GM23338 (cell line): ENCODE results near the gene ACCSL. TPM values are rescaled to one million over a fixed set of nuclear protein-coding genes. Genes with fewer than 3 reads are reported as not detected.

Experiments
- ATAC-seq: fragments of 200-7000 bp; cut with Tn5 transposase; 3 replicates; pipeline ENCODE4 v1.9.1; 2020
- DNase-seq: peaks from one replicate; pipeline ENCODE4 v3.0.0-alpha.2; 2015; ENCODE audit warnings: low spot score
- H2AFZ ChIP-seq: fragments of 200-600 bp; sonication (generic); 2 replicates; pipeline ENCODE4 v1.8.0; 2016; ENCODE audit warnings: antibody characterized with exemption, mild to moderate bottlenecking, moderate library complexity
- H3F3A ChIP-seq: fragments of 200-600 bp; sonication (generic); replicated peaks from 2 replicates; pipeline ENCODE4 v1.8.0; 2017; ENCODE audit warnings: antibody characterized with exemption, mixed run types, low read depth
- H3K27ac ChIP-seq: fragments of 200-600 bp; sonication (generic); 2 replicates; pipeline ENCODE4 v1.6.1; 2016; ENCODE audit warnings: low read depth
- H3K27me3 ChIP-seq: fragments of 200-600 bp; sonication (generic); 2 replicates; pipeline ENCODE4 v1.8.0; 2016; ENCODE audit warnings: mild to moderate bottlenecking, mixed run types, moderate library complexity; ENCODE audit not compliant: insufficient read depth
- H3K36me3 ChIP-seq: fragments of 200-600 bp; sonication (generic); 2 replicates; pipeline ENCODE4 v1.8.0; 2016; ENCODE audit warnings: mild to moderate bottlenecking; ENCODE audit not compliant: insufficient read depth
- H3K4me1 ChIP-seq: fragments of 200-600 bp; sonication (generic); 2 replicates; pipeline ENCODE4 v1.8.0; 2016; ENCODE audit warnings: mild to moderate bottlenecking, moderate library complexity; ENCODE audit not compliant: insufficient read depth
- H3K4me2 ChIP-seq: fragments of 200-600 bp; sonication (generic); 2 replicates; pipeline ENCODE4 v1.7.1; 2017; ENCODE audit warnings: mixed run types
- H3K4me3 ChIP-seq: fragments of 200-600 bp; sonication (generic); 2 replicates; pipeline ENCODE4 v1.6.1; 2016; ENCODE audit warnings: mixed run types
- H3K79me2 ChIP-seq: fragments of 200-600 bp; sonication (generic); replicated peaks from 2 replicates; pipeline ENCODE4 v1.8.0; 2017; ENCODE audit warnings: mild to moderate bottlenecking; ENCODE audit not compliant: insufficient read depth
- H3K9me2 ChIP-seq: fragments of 200-600 bp; sonication (generic); 2 replicates; pipeline ENCODE4 v1.8.0; 2017; ENCODE audit not compliant: insufficient read depth
- H4K20me1 ChIP-seq: fragments of 200-600 bp; sonication (generic); replicated peaks from 2 replicates; pipeline ENCODE4 v1.8.0; 2017; ENCODE audit warnings: mild to moderate bottlenecking; ENCODE audit not compliant: insufficient read depth
- H3K27ac Mint-ChIP-seq: 2 replicates; pipeline ENCODE4 v1.8.0; 2020; ENCODE audit warnings: inconsistent platforms, mild to moderate bottlenecking, moderate library complexity, mixed read lengths
- H3K27me3 Mint-ChIP-seq: 3 replicates; pipeline ENCODE4 v1.8.0; 2022; ENCODE audit warnings: low read depth, mild to moderate bottlenecking, moderate library complexity, mixed read lengths, inconsistent platforms; ENCODE audit not compliant: insufficient read depth, poor library complexity
- H3K36me3 Mint-ChIP-seq: 3 replicates; pipeline ENCODE4 v1.8.0; 2021; ENCODE audit warnings: low read depth, mild to moderate bottlenecking, inconsistent platforms, moderate library complexity, mixed read lengths
- H3K4me1 Mint-ChIP-seq: 3 replicates; pipeline ENCODE4 v1.8.0; 2020; ENCODE audit warnings: mild to moderate bottlenecking, inconsistent platforms, mixed read lengths
- H3K4me3 Mint-ChIP-seq: 3 replicates; pipeline ENCODE4 v1.8.0; 2021; ENCODE audit warnings: moderate library complexity, mild to moderate bottlenecking, inconsistent platforms, mixed read lengths
- H3K9me3 Mint-ChIP-seq: 3 replicates; pipeline ENCODE4 v1.8.0; 2020; ENCODE audit warnings: moderate library complexity, mild to moderate bottlenecking, inconsistent platforms, mixed read lengths
- CREB1 ChIP-seq: fragments of 250-450 bp; sonication (Bioruptor Pico); IDR thresholded peaks from 2 replicates; pipeline ENCODE4 v1.5.0; 2020; ENCODE audit warnings: low read depth, mild to moderate bottlenecking, moderate library complexity
- EZH2 ChIP-seq: fragments of 200-600 bp; sonication (generic); IDR thresholded peaks from one replicate; pipeline ENCODE4 v1.8.0; 2017; ENCODE audit warnings: antibody characterized with exemption, mild to moderate bottlenecking, low read depth; ENCODE audit not compliant: unreplicated experiment
- EZH2phosphoT487 ChIP-seq: fragments of 200-600 bp; sonication (generic); IDR thresholded peaks from one replicate; pipeline ENCODE4 v1.8.1; 2018; ENCODE audit warnings: antibody characterized with exemption; ENCODE audit not compliant: unreplicated experiment
- JUNB ChIP-seq: IDR thresholded peaks from one replicate; pipeline ENCODE4 v1.6.1; 2016; ENCODE audit warnings: antibody characterized with exemption; ENCODE audit not compliant: unreplicated experiment
- NANOG ChIP-seq: IDR thresholded peaks from 2 replicates; pipeline ENCODE4 v1.6.1; 2016; ENCODE audit warnings: antibody characterized with exemption, borderline replicate concordance
- POLR2AphosphoS5 ChIP-seq: IDR thresholded peaks from 2 replicates; pipeline ENCODE4 v1.6.1; 2016; ENCODE audit warnings: antibody characterized with exemption, low read depth
- REST ChIP-seq: IDR thresholded peaks from one replicate; pipeline ENCODE4 v1.6.1; 2018; ENCODE audit warnings: antibody characterized with exemption; ENCODE audit not compliant: unreplicated experiment
- STAT1 ChIP-seq: IDR thresholded peaks from one replicate; pipeline ENCODE4 v1.6.1; 2016; ENCODE audit warnings: antibody characterized with exemption; ENCODE audit not compliant: unreplicated experiment
- ZNF114 ChIP-seq: fragments of 250-450 bp; sonication (Bioruptor Pico); IDR thresholded peaks from 2 replicates; pipeline ENCODE4 v1.5.0; 2020; ENCODE audit warnings: mild to moderate bottlenecking, moderate library complexity
- ZNF331 ChIP-seq: fragments of 250-450 bp; sonication (Bioruptor Pico); IDR thresholded peaks from 2 replicates; pipeline ENCODE4 v1.5.0; 2020; ENCODE audit warnings: low read depth, mild to moderate bottlenecking, moderate library complexity
- polyA plus RNA-seq: library from polyadenylated mRNA; unstranded; fragments of >200 nt; fragmentation: Nextera tagmentation; extraction: Ambion mirVana; gene quantifications from 2 replicates; pipeline ENCODE4 v1.2.1, GENCODE V29; 2016
- total RNA-seq: library from RNA; depleted of rRNA; stranded (reverse); fragments of >200 nt; shearing (Covaris generic); gene quantifications from 2 replicates; pipeline ENCODE4 v1.2.3, GENCODE V29; 2014
- TF ChIP-seq, protein P1 (sequence below): IDR thresholded peaks from 2 replicates; pipeline ENCODE4 v1.6.1; 2016; ENCODE audit warnings: antibody characterized with exemption
- TF ChIP-seq, protein P2 (sequence below): fragments of 250-450 bp; sonication (Bioruptor Pico); IDR thresholded peaks from 2 replicates; pipeline ENCODE4 v1.5.0; 2020; ENCODE audit warnings: mild to moderate bottlenecking, moderate library complexity
- TF ChIP-seq, protein P3 (sequence below), 2 experiments: fragments of 200-600 bp in 1 of 2; sonication (generic) in 1 of 2; conservative IDR thresholded peaks; 2 replicates each; pipeline versions ENCODE4 v1.5.1 to v1.6.1; 2016 to 2017; ENCODE audit warnings: antibody characterized with exemption in 2 of 2, low read depth in 2 of 2, mild to moderate bottlenecking in 2 of 2, moderate library complexity in 1 of 2

Gene ACCSL
- total and polyA plus RNA-seq, 2 experiments from 2014 or later, result not detected

- H3K4me3 Mint-ChIP-seq, result no peak overlapping the region
These were observed 14.3 kb upstream of the ACCSL start for GRCh38 chr11:44033411-44033850.

More at GRCh38 chr11:44033411-44033850, 14.3 kb upstream of the ACCSL start:
- Histone ChIP-seq H4K20me1 (no peaks in the 10 kb centered on the region), H3K27ac (no peak overlapping the region), H2AFZ (no peak overlapping the region), H3K36me3 (no peaks in the 10 kb centered on the region), H3K27me3 (no peaks in the 10 kb centered on the region), H3K4me3 (no peak overlapping the region), H3K9me2 (no peaks in the 10 kb centered on the region), H3K79me2 (no peaks in the 10 kb centered on the region), H3K4me2 (no peak overlapping the region), H3K4me1 (peaks cover 15% of the 10 kb centered on the region), H3F3A (no peaks in the 10 kb centered on the region)
- ATAC-seq (no peak), DNase-seq (no peak)
- Mint-ChIP-seq H3K4me1 (peaks cover 17% of the 10 kb centered on the region), H3K36me3 (no peaks in the 10 kb centered on the region; the same call in 2 of the 3 replicates), H3K9me3 (no peaks in the 10 kb centered on the region), H3K27ac (no peak overlapping the region), H3K27me3 (peaks cover 10% of the 10 kb centered on the region)
- TF ChIP-seq, protein P1, sequence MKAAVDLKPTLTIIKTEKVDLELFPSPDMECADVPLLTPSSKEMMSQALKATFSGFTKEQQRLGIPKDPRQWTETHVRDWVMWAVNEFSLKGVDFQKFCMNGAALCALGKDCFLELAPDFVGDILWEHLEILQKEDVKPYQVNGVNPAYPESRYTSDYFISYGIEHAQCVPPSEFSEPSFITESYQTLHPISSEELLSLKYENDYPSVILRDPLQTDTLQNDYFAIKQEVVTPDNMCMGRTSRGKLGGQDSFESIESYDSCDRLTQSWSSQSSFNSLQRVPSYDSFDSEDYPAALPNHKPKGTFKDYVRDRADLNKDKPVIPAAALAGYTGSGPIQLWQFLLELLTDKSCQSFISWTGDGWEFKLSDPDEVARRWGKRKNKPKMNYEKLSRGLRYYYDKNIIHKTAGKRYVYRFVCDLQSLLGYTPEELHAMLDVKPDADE, result no peak
- TF ChIP-seq, protein P2, sequence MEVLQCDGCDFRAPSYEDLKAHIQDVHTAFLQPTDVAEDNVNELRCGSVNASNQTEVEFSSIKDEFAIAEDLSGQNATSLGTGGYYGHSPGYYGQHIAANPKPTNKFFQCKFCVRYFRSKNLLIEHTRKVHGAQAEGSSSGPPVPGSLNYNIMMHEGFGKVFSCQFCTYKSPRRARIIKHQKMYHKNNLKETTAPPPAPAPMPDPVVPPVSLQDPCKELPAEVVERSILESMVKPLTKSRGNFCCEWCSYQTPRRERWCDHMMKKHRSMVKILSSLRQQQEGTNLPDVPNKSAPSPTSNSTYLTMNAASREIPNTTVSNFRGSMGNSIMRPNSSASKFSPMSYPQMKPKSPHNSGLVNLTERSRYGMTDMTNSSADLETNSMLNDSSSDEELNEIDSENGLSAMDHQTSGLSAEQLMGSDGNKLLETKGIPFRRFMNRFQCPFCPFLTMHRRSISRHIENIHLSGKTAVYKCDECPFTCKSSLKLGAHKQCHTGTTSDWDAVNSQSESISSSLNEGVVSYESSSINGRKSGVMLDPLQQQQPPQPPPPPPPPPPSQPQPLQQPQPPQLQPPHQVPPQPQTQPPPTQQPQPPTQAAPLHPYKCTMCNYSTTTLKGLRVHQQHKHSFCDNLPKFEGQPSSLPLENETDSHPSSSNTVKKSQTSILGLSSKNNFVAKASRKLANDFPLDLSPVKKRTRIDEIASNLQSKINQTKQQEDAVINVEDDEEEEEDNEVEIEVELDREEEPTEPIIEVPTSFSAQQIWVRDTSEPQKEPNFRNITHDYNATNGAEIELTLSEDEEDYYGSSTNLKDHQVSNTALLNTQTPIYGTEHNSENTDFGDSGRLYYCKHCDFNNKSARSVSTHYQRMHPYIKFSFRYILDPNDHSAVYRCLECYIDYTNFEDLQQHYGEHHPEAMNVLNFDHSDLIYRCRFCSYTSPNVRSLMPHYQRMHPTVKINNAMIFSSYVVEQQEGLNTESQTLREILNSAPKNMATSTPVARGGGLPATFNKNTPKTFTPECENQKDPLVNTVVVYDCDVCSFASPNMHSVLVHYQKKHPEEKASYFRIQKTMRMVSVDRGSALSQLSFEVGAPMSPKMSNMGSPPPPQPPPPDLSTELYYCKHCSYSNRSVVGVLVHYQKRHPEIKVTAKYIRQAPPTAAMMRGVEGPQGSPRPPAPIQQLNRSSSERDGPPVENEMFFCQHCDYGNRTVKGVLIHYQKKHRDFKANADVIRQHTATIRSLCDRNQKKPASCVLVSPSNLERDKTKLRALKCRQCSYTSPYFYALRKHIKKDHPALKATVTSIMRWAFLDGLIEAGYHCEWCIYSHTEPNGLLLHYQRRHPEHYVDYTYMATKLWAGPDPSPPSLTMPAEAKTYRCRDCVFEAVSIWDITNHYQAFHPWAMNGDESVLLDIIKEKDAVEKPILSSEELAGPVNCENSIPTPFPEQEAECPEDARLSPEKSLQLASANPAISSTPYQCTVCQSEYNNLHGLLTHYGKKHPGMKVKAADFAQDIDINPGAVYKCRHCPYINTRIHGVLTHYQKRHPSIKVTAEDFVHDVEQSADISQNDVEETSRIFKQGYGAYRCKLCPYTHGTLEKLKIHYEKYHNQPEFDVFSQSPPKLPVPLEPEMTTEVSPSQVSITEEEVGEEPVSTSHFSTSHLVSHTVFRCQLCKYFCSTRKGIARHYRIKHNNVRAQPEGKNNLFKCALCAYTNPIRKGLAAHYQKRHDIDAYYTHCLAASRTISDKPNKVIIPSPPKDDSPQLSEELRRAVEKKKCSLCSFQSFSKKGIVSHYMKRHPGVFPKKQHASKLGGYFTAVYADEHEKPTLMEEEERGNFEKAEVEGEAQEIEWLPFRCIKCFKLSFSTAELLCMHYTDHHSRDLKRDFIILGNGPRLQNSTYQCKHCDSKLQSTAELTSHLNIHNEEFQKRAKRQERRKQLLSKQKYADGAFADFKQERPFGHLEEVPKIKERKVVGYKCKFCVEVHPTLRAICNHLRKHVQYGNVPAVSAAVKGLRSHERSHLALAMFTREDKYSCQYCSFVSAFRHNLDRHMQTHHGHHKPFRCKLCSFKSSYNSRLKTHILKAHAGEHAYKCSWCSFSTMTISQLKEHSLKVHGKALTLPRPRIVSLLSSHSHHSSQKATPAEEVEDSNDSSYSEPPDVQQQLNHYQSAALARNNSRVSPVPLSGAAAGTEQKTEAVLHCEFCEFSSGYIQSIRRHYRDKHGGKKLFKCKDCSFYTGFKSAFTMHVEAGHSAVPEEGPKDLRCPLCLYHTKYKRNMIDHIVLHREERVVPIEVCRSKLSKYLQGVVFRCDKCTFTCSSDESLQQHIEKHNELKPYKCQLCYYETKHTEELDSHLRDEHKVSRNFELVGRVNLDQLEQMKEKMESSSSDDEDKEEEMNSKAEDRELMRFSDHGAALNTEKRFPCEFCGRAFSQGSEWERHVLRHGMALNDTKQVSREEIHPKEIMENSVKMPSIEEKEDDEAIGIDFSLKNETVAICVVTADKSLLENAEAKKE (CRISPR knock-in tag), result no peak
- no peak for TF ChIP-seq EZH2
- no peak for TF ChIP-seq NANOG
- TF ChIP-seq CREB1 (CRISPR knock-in tag), result no peak
- no peak for TF ChIP-seq REST
- TF ChIP-seq STAT1, result no peak
- no peak for TF ChIP-seq ZNF114 (CRISPR knock-in tag)
- TF ChIP-seq POLR2AphosphoS5, result no peak
- TF ChIP-seq JUNB, result no peak
- TF ChIP-seq EZH2phosphoT487, result no peak
- no peak for TF ChIP-seq ZNF331
- TF ChIP-seq, protein P3, sequence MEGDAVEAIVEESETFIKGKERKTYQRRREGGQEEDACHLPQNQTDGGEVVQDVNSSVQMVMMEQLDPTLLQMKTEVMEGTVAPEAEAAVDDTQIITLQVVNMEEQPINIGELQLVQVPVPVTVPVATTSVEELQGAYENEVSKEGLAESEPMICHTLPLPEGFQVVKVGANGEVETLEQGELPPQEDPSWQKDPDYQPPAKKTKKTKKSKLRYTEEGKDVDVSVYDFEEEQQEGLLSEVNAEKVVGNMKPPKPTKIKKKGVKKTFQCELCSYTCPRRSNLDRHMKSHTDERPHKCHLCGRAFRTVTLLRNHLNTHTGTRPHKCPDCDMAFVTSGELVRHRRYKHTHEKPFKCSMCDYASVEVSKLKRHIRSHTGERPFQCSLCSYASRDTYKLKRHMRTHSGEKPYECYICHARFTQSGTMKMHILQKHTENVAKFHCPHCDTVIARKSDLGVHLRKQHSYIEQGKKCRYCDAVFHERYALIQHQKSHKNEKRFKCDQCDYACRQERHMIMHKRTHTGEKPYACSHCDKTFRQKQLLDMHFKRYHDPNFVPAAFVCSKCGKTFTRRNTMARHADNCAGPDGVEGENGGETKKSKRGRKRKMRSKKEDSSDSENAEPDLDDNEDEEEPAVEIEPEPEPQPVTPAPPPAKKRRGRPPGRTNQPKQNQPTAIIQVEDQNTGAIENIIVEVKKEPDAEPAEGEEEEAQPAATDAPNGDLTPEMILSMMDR (conservative IDR thresholded peaks at IDR 0.05; ENCODE audit: low read depth in 2 of 2), result no peak
